Type B pancreatic cell (in vitro differentiated cells): Measurements from ENCODE around the gene OR5AU1. TPM values are rescaled to one million over a fixed set of nuclear protein-coding genes. Genes with fewer than 3 reads are reported as not detected.
"Not testable (repeated sequence)": the region's sequence is repeated elsewhere in the genome, so short reads cannot be mapped to it uniquely, and the experiment has no call there.

Source experiments
- DNase-seq: peaks from one replicate; pipeline ENCODE4 v3.0.0; 2021; ENCODE audit warnings: mixed read lengths; ENCODE audit not compliant: unreplicated experiment; ENCODE audit errors: extremely low spot score
- H3K27ac Mint-ChIP-seq: 2 replicates; pipeline ENCODE4 v1.8.0; 2021; ENCODE audit warnings: mild to moderate bottlenecking, mixed read lengths
- H3K27me3 Mint-ChIP-seq: 2 replicates; pipeline ENCODE4 v1.8.0; 2021; ENCODE audit warnings: mixed read lengths
- H3K36me3 Mint-ChIP-seq: 2 replicates; pipeline ENCODE4 v1.8.0; 2021; ENCODE audit warnings: mixed read lengths
- H3K4me1 Mint-ChIP-seq: one replicate; pipeline ENCODE4 v1.8.0; 2021; ENCODE audit warnings: mixed read lengths; ENCODE audit not compliant: unreplicated experiment
- H3K4me3 Mint-ChIP-seq: 2 replicates; pipeline ENCODE4 v1.8.0; 2021; ENCODE audit warnings: mild to moderate bottlenecking, mixed read lengths
- H3K9me3 Mint-ChIP-seq: 2 replicates; pipeline ENCODE4 v1.8.0; 2021; ENCODE audit warnings: mixed read lengths
- CTCF ChIP-seq: fragments of 200-600 bp; sonication (generic); conservative IDR thresholded peaks from 2 replicates; pipeline ENCODE4 v1.5.0; 2021; ENCODE audit warnings: antibody characterized with exemption, mild to moderate bottlenecking
- total RNA-seq: library from RNA; stranded (reverse); gene quantifications from 2 replicates; pipeline ENCODE4 v1.2.1, GENCODE V29; 2021; ENCODE audit warnings: low replicate concordance

Gene OR5AU1
- total RNA-seq, 1 donor from 2014 or later, result not detected

GRCh38 chr14:21184254-21184653 is 28.4 kb upstream of the OR5AU1 start:
- no peak for DNase-seq
- no peak for TF ChIP-seq CTCF
- H3K9me3 Mint-ChIP-seq, result no peaks in the 10 kb centered on the region
- H3K36me3 Mint-ChIP-seq, result no peaks in the 10 kb centered on the region
- H3K4me3 Mint-ChIP-seq, result no peak overlapping the region
- H3K27ac Mint-ChIP-seq, result no peak overlapping the region
- no peaks in the 10 kb centered on the region for H3K27me3 Mint-ChIP-seq
- no peaks in the 10 kb centered on the region for H3K4me1 Mint-ChIP-seq

GRCh38 chr14:21182166-21182565 is 26.3 kb upstream of the OR5AU1 start:
- DNase-seq, result no peak
- Mint-ChIP-seq H3K4me1 (no peaks in the 10 kb centered on the region), H3K27ac (no peak overlapping the region), H3K36me3 (no peaks in the 10 kb centered on the region), H3K4me3 (no peak overlapping the region), H3K27me3 (peaks cover 3% of the 10 kb centered on the region), H3K9me3 (no peaks in the 10 kb centered on the region)
- TF ChIP-seq CTCF, result no peak

DNA sequence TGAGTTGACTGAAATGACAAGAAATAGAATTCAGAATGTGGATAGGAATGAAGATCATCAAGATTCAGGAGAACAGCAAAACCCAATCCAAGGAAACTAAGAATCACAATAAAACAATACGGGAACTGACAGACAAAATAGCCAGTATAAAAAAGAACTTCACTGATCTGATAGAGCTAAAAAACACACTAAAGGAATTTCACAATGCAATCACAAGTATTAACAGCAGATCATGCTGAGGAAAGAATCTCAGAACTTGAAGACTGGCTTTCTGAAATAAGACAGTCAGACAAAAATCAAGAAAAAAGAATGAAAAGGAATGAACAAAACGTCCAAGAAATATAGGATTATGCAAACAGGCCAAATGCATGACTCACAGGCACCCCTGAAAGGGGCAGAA is 15.3 kb upstream of the OR5AU1 start:
- H3K4me3 Mint-ChIP-seq, result no peak overlapping the region
- no peak overlapping the region for H3K27ac Mint-ChIP-seq
- TF ChIP-seq CTCF, result no peak
- no peaks in the 10 kb centered on the region for H3K4me1 Mint-ChIP-seq
- peaks cover 10% of the 10 kb centered on the region for H3K9me3 Mint-ChIP-seq
- H3K36me3 Mint-ChIP-seq, result no peaks in the 10 kb centered on the region
- H3K27me3 Mint-ChIP-seq, result peaks cover 23% of the 10 kb centered on the region
- no peak for DNase-seq

DNA sequence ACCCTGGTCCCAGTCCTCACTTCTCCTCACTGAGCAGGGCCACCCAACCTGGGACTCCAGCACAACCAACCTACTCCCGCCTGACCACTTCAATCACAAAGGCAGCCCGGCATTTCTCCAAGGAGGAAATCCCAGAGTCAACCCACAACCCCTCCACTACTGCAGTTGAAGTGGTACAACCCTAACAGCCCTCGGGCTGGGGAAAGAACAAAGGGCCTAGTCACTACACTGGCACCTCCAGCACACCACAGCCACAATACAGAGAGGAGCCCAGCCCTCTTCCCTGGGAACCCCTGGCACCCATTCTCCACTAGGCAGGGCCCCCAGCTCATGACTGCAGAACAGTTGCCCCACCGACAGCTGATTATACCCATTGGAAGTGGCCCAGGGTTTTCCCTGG is 13.7 kb upstream of the OR5AU1 start:
- TF ChIP-seq CTCF, result no peak
- Mint-ChIP-seq H3K4me1 (peaks cover 4% of the 10 kb centered on the region), H3K27ac (no peak overlapping the region), H3K36me3 (no peaks in the 10 kb centered on the region), H3K9me3 (peaks cover 10% of the 10 kb centered on the region), H3K27me3 (peaks cover 18% of the 10 kb centered on the region), H3K4me3 (no peak overlapping the region)
- DNase-seq, result peak; percentile 44

GRCh38 chr14:21168055-21168454 is 12.2 kb upstream of the OR5AU1 start:
- peaks cover 12% of the 10 kb centered on the region for H3K27me3 Mint-ChIP-seq
- H3K4me3 Mint-ChIP-seq, result no peak overlapping the region
- no peak for DNase-seq
- TF ChIP-seq CTCF, result no peak
- no peaks in the 10 kb centered on the region for H3K36me3 Mint-ChIP-seq
- H3K4me1 Mint-ChIP-seq, result peaks cover 10% of the 10 kb centered on the region
- H3K9me3 Mint-ChIP-seq, result peaks cover 10% of the 10 kb centered on the region
- H3K27ac Mint-ChIP-seq, result no peak overlapping the region

DNA sequence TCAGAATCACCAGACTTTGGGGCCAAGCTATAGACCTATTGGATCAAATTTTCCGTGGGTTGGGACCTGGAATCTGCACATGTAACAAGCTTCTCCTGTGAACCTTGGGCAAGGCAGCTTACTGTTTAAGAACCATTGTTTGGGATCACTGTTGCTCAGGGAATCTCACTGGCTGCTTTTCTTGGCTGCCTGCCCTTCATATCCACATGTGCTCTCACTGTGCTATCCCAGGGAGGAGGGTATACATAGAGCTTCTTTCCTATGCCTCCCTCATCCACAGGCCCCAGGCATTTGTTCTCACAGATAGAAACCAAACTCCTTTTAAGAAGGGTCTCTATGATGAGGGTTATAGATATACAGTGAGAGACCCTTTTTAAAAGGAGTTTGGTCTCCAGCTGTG is 9.8 kb upstream of the OR5AU1 start:
- not testable (repeated sequence) for H3K4me3 Mint-ChIP-seq, H3K36me3 Mint-ChIP-seq, H3K27me3 Mint-ChIP-seq, H3K4me1 Mint-ChIP-seq, H3K9me3 Mint-ChIP-seq, DNase-seq, H3K27ac Mint-ChIP-seq

DNA sequence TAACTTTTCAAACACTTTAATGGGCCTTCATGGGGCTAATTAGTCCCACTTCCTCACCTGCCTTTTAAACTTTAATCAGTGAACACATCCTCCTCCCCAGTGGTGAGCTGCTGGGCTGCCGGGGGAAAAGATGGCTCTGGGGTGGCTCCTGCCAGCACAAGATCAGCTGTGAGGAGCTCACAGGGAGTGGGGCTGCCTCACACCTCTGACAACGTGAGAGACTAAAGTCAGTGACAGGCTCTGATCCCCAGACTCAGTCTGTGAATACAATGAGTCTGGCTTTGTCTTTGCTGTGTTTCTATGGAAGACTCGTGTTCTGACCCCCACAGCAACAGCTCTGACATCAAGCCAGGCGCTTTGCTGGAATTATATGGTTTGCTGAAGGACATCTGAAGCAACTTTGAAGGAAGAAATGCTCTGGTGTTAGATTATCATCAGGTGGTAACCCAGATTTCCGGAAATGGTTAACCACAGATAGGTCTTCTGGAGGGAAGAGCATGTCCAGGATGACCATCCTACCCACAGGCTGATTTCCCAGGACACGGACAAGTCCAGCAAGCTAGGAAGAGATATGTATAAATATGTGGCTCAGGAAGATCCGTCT is 9.2 kb upstream of the OR5AU1 start:
- not testable (repeated sequence) for DNase-seq, H3K27me3 Mint-ChIP-seq, H3K36me3 Mint-ChIP-seq, H3K4me1 Mint-ChIP-seq, H3K4me3 Mint-ChIP-seq, H3K27ac Mint-ChIP-seq, H3K9me3 Mint-ChIP-seq
